GM12891 (cell line): ENCODE data around the gene CLIC6.

Source experiments
- DNase-seq: peaks from one replicate; pipeline ENCODE4 v3.0.0; 2011; ENCODE audit warnings: low spot score; ENCODE audit not compliant: insufficient read length
- FAIRE-seq: peaks from 2 replicates; lab custom pipeline; 2011; peaks lifted over from hg19 to GRCh38; lab: Jason Lieb, UNC
- PAX5 ChIP-seq: IDR thresholded peaks from 2 replicates; pipeline ENCODE4 v1.6.1; 2011; ENCODE audit warnings: low read length, moderate library complexity, mild to moderate bottlenecking; ENCODE audit not compliant: insufficient read depth, severe bottlenecking
- POLR2A ChIP-seq: IDR thresholded peaks from 2 replicates; pipeline ENCODE4 v1.6.1; 2011; ENCODE audit warnings: low read depth, low read length, control low read depth
- POLR2AphosphoS5 ChIP-seq: IDR thresholded peaks from 2 replicates; pipeline ENCODE4 v1.6.1; 2011; ENCODE audit warnings: low read depth, low read length, control low read depth
- POU2F2 ChIP-seq: IDR thresholded peaks from 2 replicates; pipeline ENCODE4 v1.6.1; 2011; ENCODE audit warnings: low read depth, mild to moderate bottlenecking, control low read depth, low read length, moderate library complexity
- SPI1 ChIP-seq: IDR thresholded peaks from 2 replicates; pipeline ENCODE4 v1.6.1; 2011; ENCODE audit warnings: low read depth, low read length, control low read depth
- TAF1 ChIP-seq: IDR thresholded peaks from 2 replicates; pipeline ENCODE4 v1.6.1; 2011; ENCODE audit warnings: low read depth, low read length, control low read depth

CLIC6 gene

GRCh38 chr21:34690041-34690792, 21.4 kb downstream of the CLIC6 start:
- no peak for FAIRE-seq
- no peak for DNase-seq
- TF ChIP-seq POLR2A (no peak), POLR2AphosphoS5 (no peak), SPI1 (no peak), PAX5 (no peak), TAF1 (no peak), POU2F2 (no peak)

GRCh38 chr21:34690793-34691175, 22.0 kb downstream of the CLIC6 start:
- TF ChIP-seq POLR2AphosphoS5 (no peak), TAF1 (no peak), POU2F2 (no peak), PAX5 (no peak), SPI1 (no peak), POLR2A (no peak)
- FAIRE-seq (no peak), DNase-seq (no peak)

GRCh38 chr21:34691390-34692032, 22.7 kb downstream of the CLIC6 start:
- no peak for FAIRE-seq
- DNase-seq = no peak
- TF ChIP-seq TAF1 (no peak), POU2F2 (no peak), SPI1 (no peak), POLR2A (no peak), PAX5 (no peak), POLR2AphosphoS5 (no peak)

GRCh38 chr21:34692458-34693020, 23.7 kb downstream of the CLIC6 start:
- TF ChIP-seq POLR2AphosphoS5 = no peak
- TF ChIP-seq PAX5 = no peak
- TF ChIP-seq POU2F2 = no peak
- TF ChIP-seq TAF1 = no peak
- TF ChIP-seq POLR2A = no peak
- TF ChIP-seq SPI1 = no peak
- DNase-seq = no peak
- no peak for FAIRE-seq

GRCh38 chr21:34693192-34693810, 24.5 kb downstream of the CLIC6 start:
- FAIRE-seq = peak; percentile 82

GRCh38 chr21:34695434-34695833, 26.6 kb downstream of the CLIC6 start:
- FAIRE-seq (peak; percentile 68), DNase-seq (peak; percentile 25)
- TF ChIP-seq POLR2AphosphoS5 = no peak
- peak; percentile 93 for TF ChIP-seq SPI1
- TF ChIP-seq PAX5 = no peak
- no peak for TF ChIP-seq TAF1
- TF ChIP-seq POU2F2 = no peak

More at GRCh38 chr21:34693192-34693810, 24.5 kb downstream of the CLIC6 start:
- DNase-seq = no peak
- TF ChIP-seq SPI1 (no peak), POU2F2 (no peak), TAF1 (no peak), PAX5 (no peak), POLR2A (no peak), POLR2AphosphoS5 (no peak)

- no peak for TF ChIP-seq SPI1
- no peak for TF ChIP-seq TAF1
- TF ChIP-seq POU2F2 = no peak
- no peak for TF ChIP-seq POLR2A
- no peak for TF ChIP-seq PAX5
- no peak for TF ChIP-seq POLR2AphosphoS5
- no peak for DNase-seq
- no peak for FAIRE-seq
Measured at GRCh38 chr21:34696121-34696520, 27.3 kb downstream of the CLIC6 start.

- DNase-seq (no peak), FAIRE-seq (no peak)
- TF ChIP-seq SPI1 (no peak), TAF1 (no peak)
Measured at GRCh38 chr21:34697826-34698225, 29.0 kb downstream of the CLIC6 start.

GRCh38 chr21:34698270-34699015, 29.6 kb downstream of the CLIC6 start:
- DNase-seq (no peak), FAIRE-seq (no peak)
- TF ChIP-seq POLR2A = no peak
- no peak for TF ChIP-seq PAX5
- TF ChIP-seq SPI1 = no peak
- no peak for TF ChIP-seq POU2F2
- TF ChIP-seq TAF1 = no peak
- TF ChIP-seq POLR2AphosphoS5 = no peak
